Liver (tissue), 9 donors: ENCODE data around the gene ARID3A. TPM values are rescaled to one million over a fixed set of nuclear protein-coding genes. Genes with fewer than 3 reads are reported as not detected.

Experiments used
- DNase-seq: peaks from one replicate; pipeline ENCODE4 v3.0.0-alpha.2; 2017; ENCODE audit warnings: low spot score
- H3K27ac ChIP-seq, 2 donors: one replicate each; pipeline ENCODE4 v1.7.0; 2013; ENCODE audit warnings: inconsistent platforms in 2 of 2, low read length in 2 of 2, control low read depth in 1 of 2, low read depth in 1 of 2, mild to moderate bottlenecking in 1 of 2
- H3K27me3 ChIP-seq, 4 donors: one replicate each; pipeline versions ENCODE4 v1.6.1 to v1.7.0; 2013; ENCODE audit warnings: low read length in 3 of 4, inconsistent platforms in 1 of 4, mild to moderate bottlenecking in 1 of 4, moderate library complexity in 1 of 4; ENCODE audit not compliant: control insufficient read depth in 4 of 4, insufficient read depth in 4 of 4
- H3K36me3 ChIP-seq, 4 donors: one replicate each; pipeline versions ENCODE4 v1.6.1 to v1.7.0; 2013; ENCODE audit warnings: low read length in 3 of 4, mild to moderate bottlenecking in 3 of 4, low read depth in 1 of 4, moderate library complexity in 1 of 4; ENCODE audit not compliant: control insufficient read depth in 4 of 4, insufficient read depth in 3 of 4
- H3K4me1 ChIP-seq, 4 donors: one replicate each; pipeline versions ENCODE4 v1.6.1 to v1.7.0; 2013; ENCODE audit warnings: low read length in 3 of 4, mild to moderate bottlenecking in 3 of 4, moderate library complexity in 1 of 4; ENCODE audit not compliant: control insufficient read depth in 4 of 4, insufficient read depth in 4 of 4
- H3K4me3 ChIP-seq, 3 donors: one replicate each; pipeline versions ENCODE4 v1.6.1 to v1.7.0; 2013; ENCODE audit warnings: low read length in 3 of 3, control low read depth in 1 of 3, low read depth in 1 of 3, mild to moderate bottlenecking in 1 of 3
- H3K9ac ChIP-seq, 2 donors: one replicate each; pipeline ENCODE4 v1.7.0; 2013; ENCODE audit warnings: low read length in 2 of 2, mild to moderate bottlenecking in 2 of 2, moderate library complexity in 2 of 2, control low read depth in 1 of 2, low read depth in 1 of 2
- H3K9me3 ChIP-seq, 4 donors: one replicate each; pipeline versions ENCODE4 v1.6.1 to v1.7.0; 2013; ENCODE audit warnings: low read length in 3 of 4; ENCODE audit not compliant: control insufficient read depth in 4 of 4
- ATF3 ChIP-seq: IDR thresholded peaks from 2 replicates; pipeline ENCODE4 v1.6.1; 2016; ENCODE audit warnings: antibody characterized with exemption
- CTCF ChIP-seq: fragments of 150-350 bp; IDR thresholded peaks from 2 replicates; pipeline ENCODE4 v1.5.1; 2017; ENCODE audit warnings: improper control_type of control experiment, low read depth, low read length; ENCODE audit not compliant: missing input control
- EGR1 ChIP-seq, 2 donors: IDR thresholded peaks; 2 replicates each; pipeline ENCODE4 v1.6.1; 2016 to 2018; ENCODE audit warnings: antibody characterized with exemption in 2 of 2, low read depth in 2 of 2
- FOXA1 ChIP-seq: IDR thresholded peaks from 2 replicates; pipeline ENCODE4 v1.6.1; 2016; ENCODE audit warnings: antibody characterized with exemption
- FOXA2 ChIP-seq: IDR thresholded peaks from 2 replicates; pipeline ENCODE4 v1.6.1; 2016; ENCODE audit warnings: antibody characterized with exemption
- GABPA ChIP-seq, 2 donors: IDR thresholded peaks in 1 of 2; conservative IDR thresholded peaks in 1 of 2; 2 replicates each; pipeline ENCODE4 v1.6.1; 2016; ENCODE audit warnings: antibody characterized with exemption in 2 of 2, mild to moderate bottlenecking in 1 of 2, moderate library complexity in 1 of 2
- HNF4A ChIP-seq, 2 donors: conservative IDR thresholded peaks; 2 replicates each; pipeline ENCODE4 v1.6.1; 2016; ENCODE audit warnings: antibody characterized with exemption in 2 of 2, mild to moderate bottlenecking in 2 of 2
- HNF4G ChIP-seq: IDR thresholded peaks from 2 replicates; pipeline ENCODE4 v1.6.1; 2016; ENCODE audit warnings: antibody characterized with exemption
- JUND ChIP-seq, 2 donors: IDR thresholded peaks; 2 replicates each; pipeline ENCODE4 v1.6.1; 2016; ENCODE audit warnings: antibody characterized with exemption in 2 of 2
- MAX ChIP-seq: IDR thresholded peaks from 2 replicates; pipeline ENCODE4 v1.6.1; 2016; ENCODE audit warnings: antibody characterized with exemption
- NR2F2 ChIP-seq: IDR thresholded peaks from 2 replicates; pipeline ENCODE4 v1.6.1; 2016; ENCODE audit warnings: antibody characterized with exemption
- RAD21 ChIP-seq, 2 donors: IDR thresholded peaks; 2 replicates each; pipeline ENCODE4 v1.6.1; 2016; ENCODE audit warnings: antibody characterized with exemption in 2 of 2, mild to moderate bottlenecking in 2 of 2
- REST ChIP-seq: IDR thresholded peaks from 2 replicates; pipeline ENCODE4 v1.6.1; 2016; ENCODE audit warnings: antibody characterized with exemption, mild to moderate bottlenecking
- RXRA ChIP-seq, 2 donors: IDR thresholded peaks; 2 replicates each; pipeline ENCODE4 v1.6.1; 2017 to 2018; ENCODE audit warnings: antibody characterized with exemption in 2 of 2, mild to moderate bottlenecking in 1 of 2
- SP1 ChIP-seq: IDR thresholded peaks from 2 replicates; pipeline ENCODE4 v1.6.1; 2018; ENCODE audit warnings: antibody characterized with exemption, mild to moderate bottlenecking
- TAF1 ChIP-seq: conservative IDR thresholded peaks from 2 replicates; pipeline ENCODE4 v1.6.1; 2016; ENCODE audit warnings: antibody characterized with exemption, mild to moderate bottlenecking
- YY1 ChIP-seq: IDR thresholded peaks from 2 replicates; pipeline ENCODE4 v1.6.1; 2016; ENCODE audit warnings: antibody characterized with exemption, mild to moderate bottlenecking
- ZBTB33 ChIP-seq: IDR thresholded peaks from 2 replicates; pipeline ENCODE4 v1.6.1; 2016; ENCODE audit warnings: antibody characterized with exemption
- WGBS: extraction: QIAGEN DNeasy Blood & Tissue Kit; methylation state at CpG from one replicate; pipeline ENCODE4 v1.1.7; 2013; 5-methylcytosine and 5-hydroxymethylcytosine counted together
- polyA plus RNA-seq, 2 donors: library from polyadenylated mRNA; stranded (reverse) in 1 of 2; unstranded in 1 of 2; fragments of 200-250 nt in 1 of 2; fragments of >200 nt in 1 of 2; fragmentation: Nextera tagmentation in 1 of 2; extraction: Ambion mirVana in 1 of 2; gene quantifications; one replicate each; pipeline versions ENCODE4 v1.2.1 to v1.2.3, GENCODE V29; 2013 to 2015
- total RNA-seq, 2 donors: library from RNA; depleted of rRNA; stranded (reverse); fragments of >200 nt; gene quantifications; one replicate each; pipeline ENCODE4 v1.2.3, GENCODE V29; 2014
- donor health status: healthy.
- donor health status: healthy.
- donor health status: healthy.
- donor health status: healthy.
- donor health status: healthy.

The ARID3A gene
- total and polyA plus RNA-seq, 4 donors: 0.74 to 42.4 (median 3.1) TPM

- no peaks in the 10 kb centered on the region for H3K27me3 ChIP-seq
- no peaks in the 10 kb centered on the region for H3K9me3 ChIP-seq
- peaks cover 0 to 11% (median 6%) of the 10 kb centered on the region in 4 donors for H3K36me3 ChIP-seq
- no peak overlapping the region for H3K4me3 ChIP-seq
- H3K4me1 ChIP-seq: peaks cover 21 to 37% (median 29%) of the 10 kb centered on the region in 4 donors
- no peak overlapping the region for H3K9ac ChIP-seq
- H3K27ac ChIP-seq: no peak overlapping the region
- TF ChIP-seq HNF4G (no peak), FOXA1 (no peak), GABPA (IDR thresholded peaks at IDR 0.05 in 1 of 2, conservative IDR thresholded peaks at IDR 0.05 in 1 of 2) (no peak), NR2F2 (no peak), CTCF (no peak), HNF4A (conservative IDR thresholded peaks at IDR 0.05) (no peak), MAX (no peak), SP1 (no peak), REST (no peak), ZBTB33 (no peak), ATF3 (no peak), EGR1 (IDR thresholded peaks at IDR 0.05; ENCODE audit: low read depth in 2 of 2) (no peak), JUND (IDR thresholded peaks at IDR 0.05) (no peak), YY1 (no peak), TAF1 (no peak), RXRA (IDR thresholded peaks at IDR 0.05) (no peak), RAD21 (IDR thresholded peaks at IDR 0.05) (no peak), FOXA2 (no peak)
- 78% methylated on average over 47 of the region's 47 CpGs for WGBS
- DNase-seq: peak; percentile 59
These were observed 65.5 kb downstream of the ARID3A start for GRCh38 chr19:991174-991931.
